ENCODE results near the gene EDARADD.
"Not testable (repeated sequence)": the region's sequence is repeated elsewhere in the genome, so short reads cannot be mapped to it uniquely, and the experiment has no call there.

Gene EDARADD

DNA sequence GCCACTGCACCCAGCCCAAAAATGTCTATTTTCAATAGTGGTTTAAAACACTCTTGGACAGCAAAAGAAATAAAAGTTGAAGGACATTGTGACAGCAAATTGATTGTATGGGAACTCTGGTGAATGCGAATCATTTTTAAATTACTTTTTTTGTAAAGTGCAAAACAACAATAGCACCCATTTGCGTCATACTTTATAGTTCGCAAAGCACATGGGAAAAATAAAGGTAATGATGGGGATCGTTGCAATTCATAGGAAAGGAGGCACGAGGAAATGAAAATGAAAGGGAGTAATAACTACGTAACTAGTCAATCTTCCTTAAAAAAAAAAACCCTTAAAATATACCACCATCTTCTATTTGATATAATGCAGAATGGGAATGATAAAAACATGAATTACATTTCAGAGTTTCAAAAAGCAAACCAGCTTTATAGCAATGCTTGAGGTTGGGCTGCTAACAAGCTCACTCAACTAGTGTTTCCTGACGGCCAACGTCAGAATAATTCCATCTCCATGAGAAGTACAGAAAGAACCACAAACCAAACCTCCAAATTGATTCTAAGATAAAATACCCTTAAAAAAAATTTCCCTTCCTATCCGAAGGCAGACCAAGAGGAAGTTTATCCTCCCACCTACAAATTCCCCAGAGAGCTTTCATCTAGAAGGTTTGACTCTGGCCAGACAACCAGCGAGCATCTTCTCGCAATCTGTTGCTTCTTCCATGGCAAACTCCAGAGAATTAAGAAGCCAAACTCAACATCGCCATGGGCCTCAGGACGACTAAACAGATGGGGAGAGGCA is at the start of gene EDARADD:
Gene EDARADD (plus strand): TSS at position 606 of the 801 bp plus-strand sequence. CDS start 159 bp downstream, at position 765.
- no peak for DNase-seq

DNA sequence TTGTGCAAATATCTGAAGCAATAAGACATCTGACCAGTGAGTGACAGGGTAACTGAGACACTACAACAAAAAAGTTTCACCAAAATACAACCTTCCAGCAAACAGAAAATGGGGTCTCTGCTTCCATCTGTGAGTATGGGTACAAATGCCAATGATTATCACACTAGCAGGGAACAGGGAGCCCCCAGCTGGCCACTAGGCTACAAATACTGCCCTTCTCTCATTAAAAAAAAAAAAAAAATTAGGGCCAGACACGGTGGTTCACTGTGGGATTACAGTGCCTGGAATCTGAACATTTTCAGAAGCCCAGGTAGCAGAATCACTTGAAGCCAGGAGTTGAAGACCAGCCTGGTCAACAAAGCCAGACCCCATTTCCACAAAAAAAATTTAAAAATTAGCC is 48.4 kb upstream of the EDARADD start:
- no peak for DNase-seq

DNA sequence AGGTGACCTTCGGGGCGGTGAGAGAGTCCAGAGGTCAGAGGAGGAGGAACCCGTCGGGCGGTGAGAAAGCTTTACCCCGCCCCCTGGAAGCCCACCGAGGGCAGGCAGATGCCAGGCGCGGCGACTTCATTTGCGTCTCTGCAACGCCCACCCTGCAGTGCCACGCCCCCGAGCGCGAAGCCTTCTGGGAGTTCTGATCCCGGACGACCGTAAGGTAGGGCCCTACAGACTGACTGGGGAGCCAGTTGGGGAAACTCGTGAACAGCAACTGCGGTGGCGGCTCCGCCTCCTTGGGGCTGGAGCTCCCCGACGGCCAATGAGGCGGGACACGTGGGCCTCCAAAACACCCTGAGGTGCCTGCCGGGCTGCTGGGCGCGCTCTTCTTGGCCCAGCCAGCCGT is 46.0 kb upstream of the EDARADD start:
- no peak for DNase-seq

DNA sequence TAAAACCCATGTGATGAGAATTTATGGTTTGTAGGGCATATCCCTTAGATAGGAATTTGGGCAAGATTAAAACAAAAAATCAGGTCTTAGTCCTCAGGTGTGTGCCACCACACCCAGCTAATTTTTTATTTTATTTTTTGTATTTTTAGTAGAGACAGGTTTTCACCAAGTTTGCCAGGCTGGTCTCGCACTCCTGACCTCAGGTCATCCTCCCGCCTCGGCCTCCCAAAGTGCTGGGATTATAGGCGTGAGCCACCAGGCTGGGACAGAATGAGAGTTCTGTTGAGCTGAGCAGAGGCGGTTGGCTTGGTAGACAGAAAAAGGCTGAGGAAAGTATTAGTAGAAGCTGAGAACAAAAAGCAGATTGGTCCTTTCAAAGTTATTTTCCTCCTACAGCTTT is 43.8 kb upstream of the EDARADD start:
- no peak for DNase-seq

DNA sequence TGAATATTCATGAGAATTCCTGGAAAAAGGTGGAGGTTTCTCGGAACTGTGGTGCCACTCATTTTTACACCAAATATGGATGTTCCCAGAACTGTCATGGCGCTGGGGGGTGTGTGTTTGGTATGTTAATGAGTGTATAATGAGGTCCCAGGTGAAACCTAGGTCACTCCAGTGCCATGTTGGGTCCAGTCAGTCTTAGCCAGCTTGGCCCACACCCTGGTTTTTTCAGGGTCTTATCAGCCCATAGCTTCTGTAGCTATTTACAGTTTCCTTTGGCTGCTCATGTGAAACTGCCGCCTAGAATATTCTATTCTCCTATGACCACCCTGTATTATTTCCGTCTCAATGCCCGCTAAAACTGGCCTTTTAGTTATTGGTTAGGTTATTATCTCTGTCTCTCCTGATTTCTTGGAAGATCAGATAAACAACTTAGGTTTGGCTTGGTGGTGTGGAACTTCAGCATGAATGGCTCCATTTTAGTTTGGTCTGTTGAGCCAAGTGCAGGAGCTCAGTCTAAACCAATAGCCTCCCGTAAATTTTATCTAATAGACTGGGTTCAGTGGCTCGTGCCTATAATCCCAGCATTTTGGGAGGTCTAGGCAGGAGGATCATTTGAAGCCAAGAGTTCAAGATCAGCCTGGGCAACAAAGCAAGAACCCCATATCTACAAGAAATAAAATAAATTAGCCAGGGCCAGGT is 42.1 kb upstream of the EDARADD start:
- no peak for DNase-seq

DNA sequence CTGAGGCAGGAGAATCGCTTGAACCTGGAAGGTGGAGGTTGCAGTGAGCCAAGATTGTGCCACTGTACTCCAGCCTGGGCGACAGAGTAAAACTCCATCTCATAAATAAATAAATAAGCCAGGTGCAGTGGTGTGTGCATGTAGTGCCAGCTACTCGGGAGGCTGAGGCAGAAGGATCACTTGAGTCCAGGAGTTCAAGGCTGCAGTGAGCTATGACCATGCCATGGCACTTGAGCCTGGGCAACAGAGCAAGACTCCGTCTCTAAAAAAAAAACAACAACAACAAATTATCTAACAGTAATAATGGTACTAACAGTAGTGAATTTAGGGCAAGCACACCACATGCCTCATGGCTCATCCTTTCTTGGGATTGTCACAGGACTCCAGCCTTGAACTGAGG is 41.3 kb upstream of the EDARADD start:
- not testable (repeated sequence) for DNase-seq

DNA sequence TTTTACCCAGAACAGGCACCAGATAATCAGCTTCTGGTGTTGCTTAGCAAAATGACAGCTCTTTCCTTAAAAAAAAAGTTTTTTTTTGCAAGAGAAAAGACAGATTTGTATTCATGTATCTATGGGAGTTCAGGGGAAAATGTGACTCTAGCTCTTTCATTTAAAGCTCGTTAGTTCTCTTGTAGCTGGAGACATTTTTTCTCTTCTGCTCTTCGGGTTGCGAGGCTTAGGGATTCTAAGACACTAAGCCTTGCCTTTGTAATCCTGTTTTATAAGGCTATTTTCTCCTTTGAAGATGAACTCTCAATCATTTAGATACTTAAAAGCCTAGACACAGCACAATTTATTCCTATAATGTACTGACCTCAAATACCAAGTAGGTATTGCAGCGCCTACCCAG is 40.3 kb upstream of the EDARADD start:
- no peak for DNase-seq

DNA sequence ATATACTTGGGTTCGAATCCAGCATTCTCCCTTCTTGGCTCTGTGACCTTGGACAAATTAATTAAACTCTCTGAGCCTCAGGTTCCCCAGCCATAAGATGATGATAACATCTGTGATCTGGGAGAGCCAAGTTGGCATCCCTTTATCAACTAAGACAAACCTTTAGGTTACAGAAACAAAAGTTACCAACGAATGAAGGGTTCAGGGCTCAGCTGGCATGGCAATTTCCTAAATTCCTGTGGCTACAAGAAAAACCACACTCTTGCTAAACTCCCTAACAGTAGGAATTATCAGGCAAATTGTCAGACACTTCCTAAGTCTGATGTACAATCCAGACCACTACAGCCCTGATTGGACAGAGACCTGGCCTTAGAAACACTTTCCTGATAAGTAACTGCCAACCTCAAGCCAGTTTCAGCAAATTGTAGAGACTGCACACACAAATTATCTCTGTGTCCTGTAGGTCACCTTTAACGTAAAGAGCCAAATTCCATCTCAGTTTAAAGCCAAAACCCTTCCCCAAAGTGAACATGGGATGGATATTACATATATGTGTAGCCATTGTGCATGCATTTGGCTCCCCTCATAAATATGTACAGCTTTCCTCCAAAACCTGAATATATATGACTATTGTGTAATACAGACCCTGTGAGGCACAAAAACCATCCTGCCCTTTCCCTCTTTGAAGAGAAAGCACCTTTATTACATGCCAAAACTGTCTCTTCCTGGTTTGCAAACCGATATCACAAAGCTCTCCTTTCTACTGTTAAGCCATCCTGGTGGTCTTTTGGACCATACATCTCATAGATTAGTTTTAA is 39.5 kb upstream of the EDARADD start:
- no peak for DNase-seq

DNA sequence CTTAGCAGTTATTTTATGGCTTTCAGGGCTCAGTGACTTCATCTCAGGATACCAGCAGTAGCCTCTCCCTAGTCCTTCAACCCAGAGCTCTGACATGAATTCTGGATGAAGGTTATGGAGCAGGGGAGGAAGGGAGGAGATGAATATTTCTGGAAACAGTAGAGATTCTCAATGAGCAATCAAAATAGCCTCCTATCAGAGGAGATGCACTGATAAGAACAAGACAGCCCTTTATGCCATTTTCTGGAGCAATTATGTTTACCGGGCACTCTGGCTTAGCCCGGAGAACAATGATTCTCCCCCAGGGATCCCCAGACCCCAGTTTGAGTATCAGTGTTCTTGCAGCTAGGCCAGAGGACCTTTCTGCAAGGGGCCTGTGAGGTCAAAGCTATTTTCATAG is 37.9 kb upstream of the EDARADD start:
- DNase-seq = no peak

DNA sequence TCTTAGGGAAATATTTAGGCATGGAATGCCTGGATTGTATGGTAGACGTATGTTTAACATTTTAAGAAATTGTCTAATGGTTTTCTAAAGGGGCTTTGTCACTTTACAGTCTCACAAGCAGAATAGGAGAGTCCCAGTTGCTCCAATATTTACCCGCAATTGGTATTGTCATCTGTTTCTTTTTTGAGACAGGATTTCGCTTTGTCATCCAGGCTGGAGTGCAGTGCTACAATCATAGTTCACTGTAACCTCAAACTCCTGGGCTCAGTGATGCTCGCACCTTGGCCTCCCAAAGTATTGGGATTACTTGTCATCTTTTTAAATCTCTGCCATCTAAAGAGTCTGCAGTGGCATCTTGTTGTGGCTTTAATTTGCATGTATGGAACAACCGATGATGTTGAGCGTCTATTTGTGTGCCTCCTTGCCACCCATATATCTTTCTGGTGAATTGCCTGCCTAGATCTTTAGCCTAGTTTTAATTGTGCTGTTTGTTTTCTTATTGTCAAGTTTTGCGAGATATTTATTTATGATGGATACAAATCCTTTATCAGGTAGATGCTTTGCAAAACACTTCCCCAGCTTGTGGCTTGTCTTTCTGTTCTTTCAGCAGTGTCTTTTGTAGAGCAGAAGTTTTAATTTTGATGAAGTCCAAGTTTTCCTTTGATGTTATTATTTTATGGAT is 32.0 kb upstream of the EDARADD start:
- DNase-seq = no peak

DNA sequence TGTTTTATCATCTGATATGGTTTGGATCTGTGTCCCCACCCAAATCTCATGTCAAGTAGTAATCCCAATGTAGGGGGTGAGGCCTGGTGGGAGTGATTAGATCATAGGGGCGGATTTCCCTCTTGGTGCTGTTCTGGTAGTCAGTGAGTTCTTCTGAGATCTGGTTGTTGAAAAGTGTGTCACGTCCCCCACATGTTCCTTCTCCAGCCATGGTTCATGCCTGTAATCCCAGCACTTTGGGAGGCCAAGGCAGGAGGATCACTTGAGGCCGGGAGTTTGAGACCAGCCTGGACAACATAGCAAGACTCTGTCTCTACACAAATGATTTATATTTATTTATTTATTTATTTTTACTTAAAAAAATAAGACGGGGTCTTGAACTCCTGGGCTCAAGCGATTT is 30.8 kb upstream of the EDARADD start:
- DNase-seq = no peak

DNA sequence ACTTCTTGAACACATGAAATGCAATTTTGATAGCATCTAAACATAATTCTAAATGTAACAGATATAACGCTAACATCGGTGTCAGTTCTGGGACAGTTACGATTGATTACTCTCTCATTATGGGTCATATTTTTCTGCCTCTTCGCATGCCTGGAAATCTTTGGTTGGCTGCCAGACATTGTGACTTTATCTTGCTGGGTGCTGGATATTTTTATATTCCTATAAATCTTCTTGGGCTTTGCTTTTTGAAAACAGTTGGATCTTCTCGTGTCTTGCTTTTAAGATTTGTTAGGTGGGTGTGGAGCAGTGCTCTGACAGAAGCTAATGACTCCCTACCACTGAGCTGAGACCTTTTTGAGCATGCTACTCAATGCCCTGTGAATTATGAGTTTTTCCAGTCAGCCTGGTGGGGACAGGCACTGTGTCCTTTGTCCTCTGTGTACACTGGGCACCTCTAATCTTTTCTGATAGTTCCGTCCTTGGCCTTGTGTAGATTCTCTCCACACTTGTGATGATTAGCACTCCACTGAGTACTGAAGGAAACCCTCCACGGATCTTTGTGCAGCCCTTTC is 28.0 kb upstream of the EDARADD start:
- DNase-seq = no peak

DNA sequence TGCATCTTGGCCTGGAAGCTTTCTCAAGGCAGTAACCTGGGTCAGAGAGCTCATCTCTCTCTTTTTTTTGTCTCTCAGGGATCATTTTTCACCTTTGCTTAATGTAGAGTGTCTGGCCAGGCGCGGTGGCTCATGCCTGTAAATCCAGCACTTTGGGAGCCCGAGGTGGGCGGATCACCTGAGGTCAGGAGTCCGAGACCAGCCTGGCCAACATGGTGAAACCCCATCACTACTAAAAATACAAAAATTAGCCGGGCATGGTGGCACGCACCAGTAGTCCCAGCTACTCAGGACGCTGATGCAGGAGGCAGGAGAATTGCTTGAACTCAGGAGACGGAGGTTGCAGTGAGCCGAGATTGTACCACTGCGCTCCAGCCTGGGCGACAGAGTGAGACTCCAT is 27.4 kb upstream of the EDARADD start:
- not testable (repeated sequence) for DNase-seq

DNA sequence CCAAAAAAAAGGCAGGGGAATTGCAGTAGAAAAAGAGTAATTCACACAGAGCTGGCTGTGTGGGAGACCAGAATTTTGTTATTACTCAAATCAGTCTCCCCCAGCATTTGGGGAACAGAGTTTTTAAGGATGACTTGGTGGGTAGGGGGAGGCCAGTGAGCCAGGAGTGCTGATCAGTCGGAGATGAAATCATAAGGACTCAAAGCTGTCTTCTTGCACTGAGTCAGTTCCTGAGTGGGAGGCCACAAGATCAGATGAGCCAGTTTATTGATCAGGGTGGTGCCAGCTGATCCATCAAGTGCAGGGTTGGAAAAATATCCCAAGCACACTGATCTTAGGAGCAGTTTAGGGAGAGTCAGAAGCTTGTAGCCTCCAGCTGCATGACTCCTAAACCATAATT is 23.7 kb upstream of the EDARADD start:
- DNase-seq = no peak

DNA sequence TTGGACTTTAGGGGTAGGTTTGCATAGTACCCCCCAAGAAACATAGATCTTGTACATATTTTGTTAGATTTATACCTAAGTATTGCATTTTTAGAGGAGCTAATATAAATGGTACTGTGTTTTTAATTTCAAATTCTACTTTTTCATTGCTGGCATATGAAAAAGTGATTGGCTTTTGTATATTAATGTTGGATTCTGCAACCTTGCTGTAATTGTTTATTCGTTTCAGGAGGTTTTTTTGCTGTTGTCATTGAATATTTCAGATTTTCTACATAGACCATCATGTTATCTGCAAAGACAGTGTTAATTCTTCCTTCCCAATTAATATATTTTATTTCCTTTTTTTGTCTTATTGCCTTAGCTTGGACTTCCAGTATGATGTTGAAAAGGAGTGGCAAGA is 23.0 kb upstream of the EDARADD start:
- DNase-seq = no peak

DNA sequence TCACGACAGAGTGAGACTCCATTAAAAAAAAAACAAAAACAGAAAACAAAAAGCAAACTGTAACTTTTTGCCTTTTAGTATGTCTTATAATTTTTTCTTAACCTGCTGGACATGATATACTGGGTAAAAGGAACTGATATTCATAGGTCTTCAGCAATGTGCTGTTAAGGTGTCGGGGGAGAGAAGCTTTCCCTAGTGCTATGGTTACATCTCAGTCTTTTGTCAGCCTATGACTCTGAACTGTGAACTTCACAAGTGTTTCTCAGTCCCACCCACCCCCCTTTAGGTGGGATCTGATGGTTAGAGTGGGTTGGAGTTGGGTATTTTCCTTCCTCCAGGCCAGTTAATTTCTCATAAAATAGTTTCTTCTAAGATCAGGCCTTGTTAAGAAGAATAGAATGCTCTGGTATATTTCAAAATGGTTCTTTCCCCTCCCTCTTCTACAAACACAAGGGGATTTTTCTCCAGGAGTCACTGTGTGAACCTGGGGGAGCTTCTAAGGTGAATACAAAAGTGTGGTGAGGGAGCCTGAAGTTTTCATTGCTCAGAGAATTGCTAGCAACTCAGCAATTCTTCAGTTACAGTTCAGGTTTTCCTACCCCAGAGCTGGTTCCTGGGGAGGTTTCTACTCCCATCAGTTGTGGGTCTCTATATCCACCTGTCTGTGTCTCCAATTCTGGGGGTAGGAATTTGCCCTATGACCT is 16.1 kb upstream of the EDARADD start:
- DNase-seq = no peak

DNA sequence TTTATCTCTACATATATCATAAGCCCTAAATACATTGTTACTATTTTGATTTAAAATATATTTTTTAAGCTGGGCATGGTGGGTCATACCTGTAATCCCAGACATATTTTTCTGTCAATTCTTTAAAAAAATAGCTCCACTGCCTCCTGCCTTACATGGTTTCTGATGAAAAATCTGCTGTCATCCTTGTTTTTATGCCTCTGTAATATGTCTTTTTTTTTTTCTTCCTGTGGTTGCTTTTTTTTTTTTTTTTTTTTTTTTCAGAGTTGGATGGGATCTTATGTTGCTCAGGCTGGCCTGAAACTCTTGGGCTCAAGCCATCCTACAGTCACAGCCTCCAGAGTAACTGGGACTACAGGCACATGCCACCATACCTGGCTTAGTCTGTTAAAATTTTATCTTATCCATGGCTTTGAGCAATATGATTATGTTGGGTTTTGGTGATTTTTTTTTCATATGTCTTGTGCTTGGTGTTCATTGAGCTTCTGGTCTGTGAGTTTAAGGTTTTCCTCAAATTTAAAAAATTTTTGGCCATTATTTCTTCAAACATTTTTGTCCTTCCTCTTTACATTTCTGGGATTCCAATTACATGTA is 12.4 kb upstream of the EDARADD start:
- no peak for DNase-seq

DNA sequence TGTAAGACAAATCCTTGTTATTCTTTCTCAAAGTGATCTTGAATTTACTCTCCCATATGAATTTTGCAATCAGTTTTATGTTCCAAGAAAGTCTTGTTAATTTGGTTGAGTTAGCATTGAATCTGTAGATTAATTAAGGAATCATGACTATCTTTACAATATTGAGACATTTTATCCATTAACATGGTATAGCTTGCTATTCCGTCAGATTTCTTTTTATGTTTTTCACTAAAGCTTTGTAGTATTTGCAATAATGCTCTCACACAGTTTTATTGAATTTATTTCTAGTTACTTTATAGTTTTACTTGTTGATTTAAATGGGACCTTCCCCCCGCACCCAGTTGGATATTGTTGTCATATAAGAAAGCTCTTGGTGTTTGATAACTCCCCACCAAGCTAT is 5.8 kb upstream of the EDARADD start:
- no peak for DNase-seq

DNA sequence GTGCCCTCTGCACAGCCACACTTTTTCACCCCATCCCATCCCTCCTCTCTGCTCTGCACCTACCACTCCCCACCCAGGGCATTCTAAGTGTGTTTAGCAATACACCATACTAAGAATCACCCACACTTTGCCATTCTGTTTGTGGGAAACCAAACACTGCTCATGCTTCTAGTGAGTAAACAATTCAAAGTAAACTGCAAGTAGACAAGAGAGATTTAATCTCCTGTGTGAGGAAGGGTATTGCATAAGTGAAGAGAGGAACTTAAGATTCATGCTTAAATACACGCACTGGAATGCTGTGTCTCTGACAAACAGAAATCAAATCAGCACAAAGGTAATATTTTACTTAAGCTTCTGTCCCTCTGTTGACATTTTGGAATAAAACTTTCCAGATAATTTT is 4.8 kb upstream of the EDARADD start:
- no peak for DNase-seq

DNA sequence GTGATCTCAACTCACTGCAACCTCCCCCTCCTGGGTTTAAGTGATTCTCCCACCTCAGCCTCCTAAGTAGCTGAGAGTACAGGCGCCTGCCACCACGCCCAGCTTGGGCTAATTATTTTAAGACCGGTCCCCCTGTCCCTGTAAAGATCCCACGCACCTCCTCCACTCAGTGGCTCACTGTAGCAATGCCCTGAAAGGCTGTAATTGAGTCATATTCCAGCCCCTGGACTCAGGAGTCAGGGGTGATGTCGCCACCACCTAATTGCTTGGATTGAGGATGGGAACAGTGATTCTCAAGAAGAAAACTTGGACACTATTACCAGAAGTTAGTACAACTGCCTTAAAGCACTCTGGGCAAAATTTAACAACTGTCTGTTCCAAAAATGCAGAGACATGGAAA is 3.1 kb upstream of the EDARADD start:
- no peak for DNase-seq

DNA sequence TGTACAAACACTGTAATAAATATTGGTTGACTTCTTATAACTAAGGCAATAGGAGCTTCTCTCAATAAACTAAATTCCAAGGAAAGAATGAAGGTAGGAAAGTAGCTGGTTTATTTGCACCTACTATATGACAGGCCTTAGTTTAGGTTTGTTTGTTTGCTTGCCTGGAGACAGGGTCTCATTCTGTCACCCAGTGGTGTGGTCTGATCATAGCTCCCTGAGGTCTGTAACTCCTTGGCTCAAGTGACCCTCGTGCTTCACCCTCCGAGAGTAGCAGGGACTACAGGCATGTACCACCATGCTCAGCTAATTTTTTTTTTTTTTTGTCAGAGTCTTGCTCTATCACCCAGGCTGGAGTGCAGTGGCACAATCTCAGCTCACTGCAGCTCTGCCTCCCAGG is 1.9 kb upstream of the EDARADD start:
- no peak for DNase-seq

DNA sequence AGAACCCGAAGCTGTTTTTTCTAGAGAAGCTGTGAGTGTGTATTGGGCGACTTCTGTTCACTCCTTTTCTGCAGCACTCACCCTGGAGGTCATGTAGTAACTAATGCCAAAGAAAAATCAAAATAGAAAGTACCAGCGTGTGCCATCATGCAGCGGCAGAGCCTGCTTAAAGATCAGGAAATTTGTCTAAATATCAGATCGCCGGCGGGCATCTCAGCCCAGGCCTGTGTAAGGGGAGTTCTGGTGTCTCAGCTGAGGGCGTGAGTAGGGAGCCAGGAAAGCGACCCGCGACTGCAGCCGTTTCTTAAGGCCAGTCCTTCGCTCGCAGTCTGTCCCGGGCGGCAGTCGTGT is 768 bp downstream of the EDARADD start:
- DNase-seq = no peak

All from NCI-H2029 (cell line).